ENCODE results near the gene TNNC2. TPM values are rescaled to one million over a fixed set of nuclear protein-coding genes. Genes with fewer than 3 reads are reported as not detected.

Gene TNNC2
- total RNA-seq, 2 donors from 2014 or later, result 0.51 TPM; not detected in 1

DNA sequence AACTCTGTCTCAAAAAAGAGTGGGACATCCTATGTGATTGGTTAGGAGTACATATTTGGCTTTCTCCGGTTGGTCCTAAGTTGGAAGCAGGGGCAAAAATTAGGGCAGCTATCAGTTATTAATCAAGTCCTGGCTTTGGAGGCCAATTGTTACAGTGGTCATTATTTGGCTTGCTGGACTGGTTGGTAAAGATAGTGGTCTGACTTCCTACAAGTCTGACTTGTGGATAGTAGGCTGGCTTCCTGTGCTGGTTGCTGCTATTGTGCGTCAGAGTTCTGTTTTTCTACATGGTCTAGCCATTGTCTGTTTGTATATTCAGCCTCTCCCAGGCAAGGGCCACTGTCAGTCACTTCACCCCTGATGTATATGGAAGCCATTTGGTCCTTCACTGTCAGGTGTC lies 23.1 kb upstream of the TNNC2 start:
- no peak for DNase-seq
- no peak overlapping the region for H3K4me3 Mint-ChIP-seq
- H3K9ac ChIP-seq (ENCODE audit: extremely low read depth, low read length, poor library complexity, severe bottlenecking), result no peak overlapping the region
- TF ChIP-seq, protein P1, sequence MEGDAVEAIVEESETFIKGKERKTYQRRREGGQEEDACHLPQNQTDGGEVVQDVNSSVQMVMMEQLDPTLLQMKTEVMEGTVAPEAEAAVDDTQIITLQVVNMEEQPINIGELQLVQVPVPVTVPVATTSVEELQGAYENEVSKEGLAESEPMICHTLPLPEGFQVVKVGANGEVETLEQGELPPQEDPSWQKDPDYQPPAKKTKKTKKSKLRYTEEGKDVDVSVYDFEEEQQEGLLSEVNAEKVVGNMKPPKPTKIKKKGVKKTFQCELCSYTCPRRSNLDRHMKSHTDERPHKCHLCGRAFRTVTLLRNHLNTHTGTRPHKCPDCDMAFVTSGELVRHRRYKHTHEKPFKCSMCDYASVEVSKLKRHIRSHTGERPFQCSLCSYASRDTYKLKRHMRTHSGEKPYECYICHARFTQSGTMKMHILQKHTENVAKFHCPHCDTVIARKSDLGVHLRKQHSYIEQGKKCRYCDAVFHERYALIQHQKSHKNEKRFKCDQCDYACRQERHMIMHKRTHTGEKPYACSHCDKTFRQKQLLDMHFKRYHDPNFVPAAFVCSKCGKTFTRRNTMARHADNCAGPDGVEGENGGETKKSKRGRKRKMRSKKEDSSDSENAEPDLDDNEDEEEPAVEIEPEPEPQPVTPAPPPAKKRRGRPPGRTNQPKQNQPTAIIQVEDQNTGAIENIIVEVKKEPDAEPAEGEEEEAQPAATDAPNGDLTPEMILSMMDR (conservative IDR thresholded peaks at IDR 0.05), result no peak
- H3K36me3 ChIP-seq (ENCODE audit: control insufficient read depth, insufficient read depth, low read length), result peaks cover 59% of the 10 kb centered on the region
- peaks cover 59% of the 10 kb centered on the region for H3K36me3 Mint-ChIP-seq (ENCODE audit: low read depth)
- no peaks in the 10 kb centered on the region for H3K27me3 ChIP-seq (ENCODE audit: control insufficient read depth, insufficient read depth, low read length, poor library complexity, severe bottlenecking)
- H3K27ac ChIP-seq (ENCODE audit: low read depth, low read length), result no peak overlapping the region
- no peak overlapping the region for H3K27ac Mint-ChIP-seq
- peaks cover 7% of the 10 kb centered on the region for H3K9me3 Mint-ChIP-seq
- H3K9me3 ChIP-seq (ENCODE audit: control insufficient read depth, low read length), result peaks cover 21% of the 10 kb centered on the region
- H3K4me3 ChIP-seq (ENCODE audit: low read length), result no peak overlapping the region
- no peaks in the 10 kb centered on the region for H3K27me3 Mint-ChIP-seq (ENCODE audit: insufficient read depth)
- 92 to 100% methylated on average over 2 of the region's 2 CpGs for WGBS, 2 experiments (ENCODE audit: insufficient coverage in 1 of 2, insufficient read length in 1 of 2)
- H3K4me1 Mint-ChIP-seq, result peaks cover 25% of the 10 kb centered on the region
- H3K4me1 ChIP-seq (ENCODE audit: control insufficient read depth, insufficient read depth, low read length), result peaks cover 6% of the 10 kb centered on the region

DNA sequence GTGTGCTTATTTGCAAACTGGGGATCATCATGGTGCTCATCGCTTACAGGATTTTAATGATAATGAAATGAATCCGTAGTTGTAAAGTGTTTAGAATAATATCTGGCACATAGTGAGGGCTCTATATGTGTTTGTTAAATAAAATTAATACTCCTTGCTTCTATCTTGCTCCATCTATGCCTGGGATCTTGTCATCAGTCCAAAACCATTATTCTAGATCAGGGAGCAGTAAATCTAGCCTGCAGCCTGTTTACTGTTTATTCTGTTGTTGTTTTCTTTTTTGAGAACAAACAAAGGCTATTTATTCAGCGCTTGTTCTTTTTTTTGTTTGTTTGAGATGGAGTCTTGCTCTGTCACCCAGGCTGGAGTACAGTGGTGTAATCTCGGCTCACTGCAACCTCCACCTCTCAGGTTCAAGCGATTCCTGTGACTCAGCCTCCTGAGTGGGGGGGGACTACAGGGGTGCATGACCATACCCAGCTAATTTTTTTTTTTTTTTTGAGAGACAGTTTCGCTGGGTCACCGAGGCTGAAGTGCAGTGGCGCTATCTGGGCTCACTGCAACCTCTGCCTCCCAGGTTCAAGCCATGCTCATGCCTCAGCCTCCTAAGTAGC lies 22.0 kb upstream of the TNNC2 start:
- Histone ChIP-seq H3K9me3 (ENCODE audit: control insufficient read depth, low read length) (peaks cover 21% of the 10 kb centered on the region), H3K9ac (ENCODE audit: extremely low read depth, low read length, poor library complexity, severe bottlenecking) (no peak overlapping the region), H3K4me3 (ENCODE audit: low read length) (no peak overlapping the region), H3K27ac (ENCODE audit: low read depth, low read length) (no peak overlapping the region), H3K36me3 (ENCODE audit: control insufficient read depth, insufficient read depth, low read length) (peaks cover 71% of the 10 kb centered on the region), H3K4me1 (ENCODE audit: control insufficient read depth, insufficient read depth, low read length) (no peaks in the 10 kb centered on the region), H3K27me3 (ENCODE audit: control insufficient read depth, insufficient read depth, low read length, poor library complexity, severe bottlenecking) (no peaks in the 10 kb centered on the region)
- 96 to 100% methylated on average over 2 to 8 of the region's 8 CpGs for whole genome bisulfite sequencing, 2 experiments (ENCODE audit: insufficient coverage in 1 of 2, insufficient read length in 1 of 2)
- DNase-seq, result no peak
- peaks cover 67% of the 10 kb centered on the region for H3K36me3 Mint-ChIP-seq (ENCODE audit: low read depth)
- no peaks in the 10 kb centered on the region for H3K27me3 Mint-ChIP-seq (ENCODE audit: insufficient read depth)
- TF ChIP-seq, protein P1 (conservative IDR thresholded peaks at IDR 0.05), result no peak
- peaks cover 15% of the 10 kb centered on the region for H3K4me1 Mint-ChIP-seq
- peaks cover 7% of the 10 kb centered on the region for H3K9me3 Mint-ChIP-seq
- H3K4me3 Mint-ChIP-seq, result no peak overlapping the region
- H3K27ac Mint-ChIP-seq, result peak overlapping the region; percentile 30

DNA sequence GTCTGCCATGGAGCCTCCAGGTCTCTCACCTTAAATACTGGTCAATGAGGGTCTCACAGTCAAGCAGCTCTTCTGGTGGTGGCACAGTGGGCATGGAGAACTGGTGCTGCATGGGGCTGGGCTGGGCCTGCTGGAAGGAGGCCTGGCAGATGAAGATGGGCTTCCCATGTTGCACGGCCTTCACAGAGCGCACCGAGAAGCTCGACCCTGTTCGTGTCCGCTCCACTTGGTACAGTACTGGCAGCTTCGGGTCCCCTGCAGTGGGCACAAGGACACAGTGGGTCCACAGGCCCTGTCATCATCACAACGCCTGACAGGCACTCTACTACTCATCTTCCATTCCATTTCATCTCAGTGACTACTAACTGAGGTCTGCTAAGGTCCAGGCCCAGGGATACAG lies 21.3 kb upstream of the TNNC2 start:
- H3K4me3 ChIP-seq (ENCODE audit: low read length), result no peak overlapping the region
- peaks cover 21% of the 10 kb centered on the region for H3K9me3 ChIP-seq (ENCODE audit: control insufficient read depth, low read length)
- H3K27ac ChIP-seq (ENCODE audit: low read depth, low read length), result no peak overlapping the region
- H3K9me3 Mint-ChIP-seq, result peaks cover 7% of the 10 kb centered on the region
- DNase-seq, result no peak
- TF ChIP-seq, protein P1 (conservative IDR thresholded peaks at IDR 0.05), result no peak
- no peaks in the 10 kb centered on the region for H3K27me3 Mint-ChIP-seq (ENCODE audit: insufficient read depth)
- H3K9ac ChIP-seq (ENCODE audit: extremely low read depth, low read length, poor library complexity, severe bottlenecking), result no peak overlapping the region
- H3K4me3 Mint-ChIP-seq, result no peak overlapping the region
- no peaks in the 10 kb centered on the region for H3K4me1 ChIP-seq (ENCODE audit: control insufficient read depth, insufficient read depth, low read length)
- peaks cover 70% of the 10 kb centered on the region for H3K36me3 Mint-ChIP-seq (ENCODE audit: low read depth)
- H3K27me3 ChIP-seq (ENCODE audit: control insufficient read depth, insufficient read depth, low read length, poor library complexity, severe bottlenecking), result no peaks in the 10 kb centered on the region
- WGBS, 2 experiments (ENCODE audit: insufficient coverage in 1 of 2, insufficient read length in 1 of 2), result 92 to 95% methylated on average over 7 to 8 of the region's 8 CpGs
- H3K27ac Mint-ChIP-seq, result peak overlapping the region; percentile 30
- H3K4me1 Mint-ChIP-seq, result peaks cover 8% of the 10 kb centered on the region
- peaks cover 74% of the 10 kb centered on the region for H3K36me3 ChIP-seq (ENCODE audit: control insufficient read depth, insufficient read depth, low read length)

Measured in endodermal cell (in vitro differentiated cells).